ENCODE results near the gene VWA5A. TPM values are rescaled to one million over a fixed set of nuclear protein-coding genes. Genes with fewer than 3 reads are reported as not detected.

Gene VWA5A, protein sequence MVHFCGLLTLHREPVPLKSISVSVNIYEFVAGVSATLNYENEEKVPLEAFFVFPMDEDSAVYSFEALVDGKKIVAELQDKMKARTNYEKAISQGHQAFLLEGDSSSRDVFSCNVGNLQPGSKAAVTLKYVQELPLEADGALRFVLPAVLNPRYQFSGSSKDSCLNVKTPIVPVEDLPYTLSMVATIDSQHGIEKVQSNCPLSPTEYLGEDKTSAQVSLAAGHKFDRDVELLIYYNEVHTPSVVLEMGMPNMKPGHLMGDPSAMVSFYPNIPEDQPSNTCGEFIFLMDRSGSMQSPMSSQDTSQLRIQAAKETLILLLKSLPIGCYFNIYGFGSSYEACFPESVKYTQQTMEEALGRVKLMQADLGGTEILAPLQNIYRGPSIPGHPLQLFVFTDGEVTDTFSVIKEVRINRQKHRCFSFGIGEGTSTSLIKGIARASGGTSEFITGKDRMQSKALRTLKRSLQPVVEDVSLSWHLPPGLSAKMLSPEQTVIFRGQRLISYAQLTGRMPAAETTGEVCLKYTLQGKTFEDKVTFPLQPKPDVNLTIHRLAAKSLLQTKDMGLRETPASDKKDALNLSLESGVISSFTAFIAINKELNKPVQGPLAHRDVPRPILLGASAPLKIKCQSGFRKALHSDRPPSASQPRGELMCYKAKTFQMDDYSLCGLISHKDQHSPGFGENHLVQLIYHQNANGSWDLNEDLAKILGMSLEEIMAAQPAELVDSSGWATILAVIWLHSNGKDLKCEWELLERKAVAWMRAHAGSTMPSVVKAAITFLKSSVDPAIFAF
- total RNA-seq: 13.7 and 18.5 TPM in 2 replicates

DNA sequence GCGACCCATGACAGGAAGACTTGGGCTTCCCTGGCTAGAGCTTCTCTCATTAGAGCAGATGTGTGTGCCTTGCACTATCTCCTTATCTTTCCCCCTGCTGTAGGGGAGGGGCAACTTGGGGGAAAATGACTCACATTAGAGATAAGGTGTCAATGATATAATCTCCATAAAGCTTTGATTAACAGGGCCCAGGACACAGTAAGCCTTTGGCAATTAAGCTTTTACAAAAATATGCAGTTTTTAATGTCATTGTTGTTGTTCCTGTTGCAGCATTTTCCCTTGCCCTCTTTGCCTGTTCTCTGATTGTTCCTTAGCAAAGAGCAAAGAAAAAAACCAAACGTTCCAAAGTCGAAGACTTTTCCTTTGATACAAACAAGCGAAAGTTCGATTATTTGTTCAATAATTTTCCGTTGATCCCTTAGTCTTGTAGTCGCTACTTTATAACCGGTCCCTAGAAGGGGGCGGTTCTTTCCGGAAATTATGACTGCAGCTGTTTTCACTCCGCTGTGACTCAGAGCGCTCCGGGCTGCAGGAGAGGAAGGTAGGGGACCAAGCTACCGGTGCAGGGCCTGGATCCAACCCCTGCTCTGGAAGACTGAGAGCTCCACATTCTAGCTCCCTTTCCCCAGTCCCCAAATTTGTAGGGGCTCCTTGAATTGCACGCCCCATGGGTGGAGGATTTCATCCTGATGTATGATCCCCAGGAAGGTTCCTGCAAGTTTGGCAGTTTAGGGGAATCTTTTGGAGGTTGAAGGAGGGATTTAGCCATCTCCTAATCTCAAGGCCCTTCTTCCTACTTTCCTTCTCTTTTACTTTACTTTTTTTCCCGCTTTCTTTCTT is at the start of gene VWA5A:
Gene VWA5A, plus strand, starts transcription at position 509 of the 840 bp plus-strand sequence. CDS start 2,062 bp downstream, outside the sequence.

GRCh38 chr11:124183068-124183467 is 67.8 kb downstream of the VWA5A start, which contains the start of gene OR10D3:
Gene OR10D3 (plus strand): TSS chr11:124183345. CDS start chr11:124185270, 1,925 bp downstream.

Other genes starting within 250 kb of the VWA5A start
- gene TMEM225, start 229.8 kb upstream of the VWA5A start, total RNA-seq: not detected in 2 replicates
- gene OR8D4, start 213.3 kb upstream of the VWA5A start, total RNA-seq: under 0.01 TPM in 1 of 2 replicates, not detected in the other
- not detected in 2 replicates for gene OR4D5, start 175.8 kb upstream of the VWA5A start, total RNA-seq
- not detected in 2 replicates for gene OR6T1, start 171.6 kb upstream of the VWA5A start, total RNA-seq
- gene OR10S1, start 137.7 kb upstream of the VWA5A start, total RNA-seq: not detected in 2 replicates
- gene OR10G6, start 120.3 kb upstream of the VWA5A start, total RNA-seq: not detected in 2 replicates
- gene OR10G4, start 102.5 kb upstream of the VWA5A start, total RNA-seq: not detected in 2 replicates
- gene OR10G9, start 92.4 kb upstream of the VWA5A start, total RNA-seq: not detected in 2 replicates
- gene OR10G8, start 88.7 kb upstream of the VWA5A start, total RNA-seq: not detected in 2 replicates
- gene OR10G7, start 74.1 kb upstream of the VWA5A start, total RNA-seq: not detected in 2 replicates
- not detected in 2 replicates for gene OR10D3, start 67.9 kb downstream of the VWA5A start, total RNA-seq
- not detected in 2 replicates for gene OR8G1, start 125.6 kb downstream of the VWA5A start, total RNA-seq
- gene OR8G5, start 140.9 kb downstream of the VWA5A start, total RNA-seq: not detected in 2 replicates
- not detected in 2 replicates for gene OR8D1, start 198.5 kb downstream of the VWA5A start, total RNA-seq
- not detected in 2 replicates for gene OR8D2, start 204.7 kb downstream of the VWA5A start, total RNA-seq

Measured in epithelial cell of umbilical artery (primary cell).